Measurements from ENCODE around the gene RARB. TPM values are rescaled to one million over a fixed set of nuclear protein-coding genes. Genes with fewer than 3 reads are reported as not detected.

RARB gene
- polyA plus RNA-seq, 1 donor (not counting 4 experiments of a cell fraction or from before 2014, with no cell fraction given) = 0.03 TPM

DNA sequence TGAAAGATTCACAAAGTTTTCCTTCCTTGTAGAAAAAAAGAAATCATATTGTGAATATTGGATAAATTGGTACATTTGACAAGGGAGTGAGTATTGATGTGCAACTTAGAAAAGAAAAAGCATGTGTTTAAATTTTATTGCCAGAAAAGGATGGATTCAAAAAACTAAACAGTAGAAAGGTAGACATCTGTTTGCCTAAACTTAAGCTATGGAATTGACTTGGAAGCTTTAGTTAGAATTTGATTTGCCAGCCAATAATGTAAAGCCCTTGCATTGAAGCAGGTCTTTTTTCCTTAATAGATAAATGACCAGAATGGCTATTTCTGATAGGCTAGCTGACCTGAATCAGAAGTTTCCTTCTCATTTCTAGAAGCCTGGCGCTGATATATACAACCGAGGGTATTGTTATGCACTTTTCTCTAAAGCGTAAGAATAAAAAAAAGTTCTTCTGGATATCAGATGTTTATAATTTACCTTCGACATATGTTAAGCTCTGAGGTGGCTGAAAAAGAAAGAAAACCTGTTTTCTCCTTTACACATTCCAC, 4.2 kb downstream of the RARB start:
- H3K36me3 ChIP-seq (ENCODE audit: control insufficient read depth in 2 of 2, extremely low read depth in 1 of 2, insufficient read depth in 2 of 2, low read length in 2 of 2) = no peaks in the 10 kb centered on the region
- H2AFZ ChIP-seq (ENCODE audit: control insufficient read depth, low read length) = no peak overlapping the region
- FAIRE-seq (no peak), DNase-seq (ENCODE audit: low read depth, low spot score) (no peak)
- dilution Hi-C loops (cut with MboI; ENCODE audit: extremely low pct_ligation_motif_present, low sequenced_read_pairs) = no loop called here
- no peak overlapping the region for H3K4me3 ChIP-seq (ENCODE audit: control insufficient read depth in 2 of 3, extremely low read depth in 1 of 3, insufficient read depth in 2 of 3, low read depth in 1 of 3, low read length in 3 of 3)
- TF ChIP-seq EZH2 (IDR thresholded peaks at IDR 0.05; ENCODE audit: low read length) (no peak), CTCF (optimal IDR thresholded peaks at IDR 0.05 in 1 of 3, IDR thresholded peaks at IDR 0.05 in 1 of 3, conservative IDR thresholded peaks at IDR 0.05 in 1 of 3; ENCODE audit: extremely low read depth in 1 of 3, insufficient read depth in 2 of 3, low read length in 3 of 3) (no peak)
- peaks cover 2% of the 10 kb centered on the region for H3K4me1 ChIP-seq (ENCODE audit: control insufficient read depth, extremely low read depth, insufficient read depth, low read length)
- H3K27me3 ChIP-seq (ENCODE audit: control insufficient read depth, extremely low read depth, insufficient read depth, low read length) = peaks cover 7% of the 10 kb centered on the region
- no peak overlapping the region for H3K9ac ChIP-seq (ENCODE audit: control insufficient read depth, extremely low read depth, insufficient read depth, low read length)
- no peaks in the 10 kb centered on the region for H4K20me1 ChIP-seq (ENCODE audit: control insufficient read depth, extremely low read depth, insufficient read depth, low read length)
- no peak overlapping the region for H3K4me2 ChIP-seq (ENCODE audit: control insufficient read depth, extremely low read depth, insufficient read depth, low read depth, low read length)
- no peaks in the 10 kb centered on the region for H3K79me2 ChIP-seq (ENCODE audit: control insufficient read depth, insufficient read depth, low read length)
- H3K9me3 ChIP-seq (ENCODE audit: control insufficient read depth, low read depth, low read length) = no peaks in the 10 kb centered on the region
- no peak overlapping the region for H3K27ac ChIP-seq (ENCODE audit: control insufficient read depth, insufficient read depth, low read length)
- no peaks in the 10 kb centered on the region for H3K9me1 ChIP-seq (ENCODE audit: control insufficient read depth, extremely low read depth, insufficient read depth, low read length)

DNA sequence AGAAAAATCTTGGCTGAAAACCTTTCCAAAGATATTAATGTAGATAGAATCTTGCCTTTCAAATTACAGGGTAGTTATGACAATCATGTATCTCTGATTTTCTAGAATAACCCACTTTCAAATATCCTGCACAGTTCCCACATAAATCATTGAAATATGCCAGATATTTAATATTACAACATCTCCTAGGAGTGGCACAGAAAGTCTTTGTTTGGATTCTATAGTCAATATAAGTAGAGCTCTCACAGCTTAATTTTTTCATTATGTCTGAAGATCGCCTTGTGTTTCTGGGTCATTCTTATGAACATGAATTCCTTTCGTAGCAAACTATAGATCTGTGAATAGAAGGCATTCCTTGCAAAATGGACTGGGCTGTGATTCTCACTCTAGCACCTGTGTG, 5.0 kb downstream of the RARB start:
- Histone ChIP-seq H2AFZ (ENCODE audit: control insufficient read depth, low read length) (no peak overlapping the region), H3K4me3 (ENCODE audit: control insufficient read depth in 2 of 3, extremely low read depth in 1 of 3, insufficient read depth in 2 of 3, low read depth in 1 of 3, low read length in 3 of 3) (no peak overlapping the region), H3K9me1 (ENCODE audit: control insufficient read depth, extremely low read depth, insufficient read depth, low read length) (no peaks in the 10 kb centered on the region), H3K27ac (ENCODE audit: control insufficient read depth, insufficient read depth, low read length) (no peak overlapping the region), H3K9me3 (ENCODE audit: control insufficient read depth, low read depth, low read length) (no peaks in the 10 kb centered on the region), H3K4me2 (ENCODE audit: control insufficient read depth, extremely low read depth, insufficient read depth, low read depth, low read length) (no peak overlapping the region), H3K79me2 (ENCODE audit: control insufficient read depth, insufficient read depth, low read length) (no peaks in the 10 kb centered on the region), H3K4me1 (ENCODE audit: control insufficient read depth, extremely low read depth, insufficient read depth, low read length) (peaks cover 2% of the 10 kb centered on the region), H3K9ac (ENCODE audit: control insufficient read depth, extremely low read depth, insufficient read depth, low read length) (no peak overlapping the region), H3K36me3 (ENCODE audit: control insufficient read depth in 2 of 2, extremely low read depth in 1 of 2, insufficient read depth in 2 of 2, low read length in 2 of 2) (no peaks in the 10 kb centered on the region), H4K20me1 (ENCODE audit: control insufficient read depth, extremely low read depth, insufficient read depth, low read length) (no peaks in the 10 kb centered on the region), H3K27me3 (ENCODE audit: control insufficient read depth, extremely low read depth, insufficient read depth, low read length) (peaks cover 6% of the 10 kb centered on the region)
- FAIRE-seq = no peak
- TF ChIP-seq CTCF (optimal IDR thresholded peaks at IDR 0.05 in 1 of 3, IDR thresholded peaks at IDR 0.05 in 1 of 3, conservative IDR thresholded peaks at IDR 0.05 in 1 of 3; ENCODE audit: extremely low read depth in 1 of 3, insufficient read depth in 2 of 3, low read length in 3 of 3) (no peak), EZH2 (IDR thresholded peaks at IDR 0.05; ENCODE audit: low read length) (no peak)
- no peak for DNase-seq (ENCODE audit: low read depth, low spot score)
- dilution Hi-C loops (cut with MboI; ENCODE audit: extremely low pct_ligation_motif_present, low sequenced_read_pairs) = no loop called here
